Activated CD4-positive, alpha-beta T cell treated with anti-CD3 and anti-CD28 coated beads, Interleukin-2, amount 50 U/mL, for 1 hour (primary cell): ENCODE results near the gene SEPTIN10.

Experiments used
- DNase-seq: peaks from one replicate; pipeline ENCODE4 v3.0.0-alpha.2; 2020

SEPTIN10 gene

DNA sequence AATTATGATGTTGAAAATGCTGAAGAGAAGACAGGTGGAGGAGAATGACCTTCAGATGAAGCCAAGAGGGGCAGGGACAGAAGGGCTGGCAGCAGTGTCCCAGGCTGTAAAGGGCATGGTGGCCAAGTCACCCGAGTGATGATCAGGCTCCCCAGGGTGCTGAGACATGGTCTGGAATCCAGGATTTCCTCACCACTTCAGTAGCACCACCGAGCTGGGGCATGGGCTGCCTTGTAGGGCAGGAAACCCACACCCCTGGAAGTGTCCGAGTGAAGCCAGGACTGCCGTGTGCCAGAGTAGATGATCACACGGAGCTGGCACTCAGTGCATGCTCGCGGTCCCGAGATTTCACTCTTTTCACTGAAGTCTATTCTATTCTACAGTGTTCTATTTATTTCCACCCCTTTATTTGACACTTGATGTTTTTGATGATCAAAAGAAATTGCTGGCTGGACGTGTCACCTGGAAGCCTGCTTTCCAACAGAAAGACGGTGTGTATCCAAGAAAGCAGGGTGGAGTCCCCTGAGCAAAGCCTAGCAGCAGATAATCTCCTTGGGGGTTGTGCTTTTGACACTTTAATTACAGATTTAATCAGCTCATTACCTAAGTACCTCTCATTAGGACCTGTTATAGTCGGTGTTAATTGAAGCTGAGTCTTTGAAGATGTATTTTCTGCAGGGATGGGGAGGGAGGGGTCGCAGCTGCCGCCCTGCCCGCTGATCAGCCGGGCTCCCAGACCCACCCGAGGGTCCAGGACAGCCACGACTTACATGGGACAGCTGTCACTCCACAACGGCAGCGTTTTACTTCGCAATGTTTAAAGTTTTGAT lies 92.3 kb downstream of the SEPTIN10 start:
- no peak for DNase-seq

DNA sequence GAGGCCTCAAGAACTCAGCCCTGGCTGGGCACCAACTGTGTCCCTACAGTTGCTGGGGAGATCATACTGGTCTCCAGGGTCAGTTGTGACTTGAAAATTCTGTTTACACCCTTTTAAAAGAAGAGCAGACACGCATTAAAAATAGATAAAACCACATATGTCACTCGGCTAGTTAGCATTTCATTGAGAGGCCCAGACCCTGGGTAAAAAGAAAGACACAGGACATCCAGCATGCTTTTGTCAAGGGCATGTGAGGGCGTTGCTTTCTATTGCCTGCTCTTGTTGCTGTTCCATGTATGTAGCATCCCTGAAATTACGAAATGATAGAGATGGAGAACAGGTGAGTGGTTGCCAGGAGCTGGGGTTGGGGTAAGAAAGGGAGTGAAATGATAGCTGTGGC lies 94.3 kb downstream of the SEPTIN10 start:
- DNase-seq, result no peak

DNA sequence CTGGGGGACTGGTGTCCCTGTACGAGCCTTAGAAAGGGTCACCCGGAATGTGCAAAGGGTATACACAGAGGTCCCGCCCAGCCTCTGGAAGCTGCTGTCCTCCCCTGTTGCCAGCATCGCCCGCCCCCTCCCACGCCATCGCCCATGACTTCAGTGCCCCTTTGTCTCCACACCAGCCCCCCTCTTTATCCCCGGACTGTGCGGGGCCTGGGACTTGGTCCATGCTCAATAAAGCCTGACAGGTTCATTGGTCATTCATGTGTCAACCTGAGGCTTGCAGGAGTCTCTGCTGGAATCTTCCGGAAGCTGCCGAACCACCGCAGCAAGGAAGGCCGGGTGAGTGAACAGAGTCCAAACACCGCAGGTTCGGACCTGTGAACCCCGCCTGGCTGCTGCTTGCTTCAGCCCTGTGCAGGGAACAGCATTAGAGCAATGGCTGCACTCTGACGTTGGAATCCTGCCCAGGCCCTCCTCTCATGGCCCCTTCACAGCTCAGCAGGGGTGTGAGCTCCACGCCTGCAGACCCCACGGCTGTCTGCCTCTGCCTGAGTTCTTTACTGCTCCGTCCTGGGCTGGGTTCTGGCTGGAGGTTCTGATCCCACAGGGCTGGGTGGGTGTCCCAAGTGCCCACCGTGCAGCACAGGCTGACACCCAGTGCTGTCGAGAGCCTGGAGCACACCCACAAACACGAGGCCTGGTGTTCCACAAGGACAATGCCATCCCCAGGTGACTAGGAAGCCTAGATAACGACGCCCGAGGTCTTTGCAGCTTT lies 96.5 kb downstream of the SEPTIN10 start:
- DNase-seq, result no peak

GRCh38 chr2:109516445-109517117 lies 97.2 kb downstream of the SEPTIN10 start:
- no peak for DNase-seq

DNA sequence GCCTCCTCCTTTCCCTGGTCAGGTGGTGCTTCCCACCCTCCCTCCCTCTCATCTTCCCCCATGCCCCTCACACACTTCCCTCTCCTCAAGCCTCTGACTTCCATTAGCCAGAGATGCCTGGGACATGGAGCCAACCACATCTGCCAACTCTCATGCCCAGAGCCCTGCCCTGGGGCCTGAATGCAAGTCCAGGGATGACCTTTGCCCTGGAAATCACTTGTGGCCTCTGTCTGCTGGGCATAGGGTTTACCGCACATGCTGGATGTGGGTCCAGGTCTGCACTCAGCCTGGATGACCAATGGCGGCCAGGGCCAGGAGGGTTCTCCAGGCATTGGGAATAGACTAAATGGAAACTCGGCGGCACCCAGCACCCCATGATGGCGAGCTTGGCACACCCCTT lies 98.9 kb downstream of the SEPTIN10 start:
- no peak for DNase-seq

GRCh38 chr2:109513749-109514588 lies 99.8 kb downstream of the SEPTIN10 start:
- DNase-seq, result no peak

GRCh38 chr2:109513230-109513629 lies 100.5 kb downstream of the SEPTIN10 start:
- DNase-seq, result no peak

GRCh38 chr2:109512076-109512475 lies 101.7 kb downstream of the SEPTIN10 start:
- no peak for DNase-seq

GRCh38 chr2:109511168-109511567 lies 102.6 kb downstream of the SEPTIN10 start:
- DNase-seq, result no peak

GRCh38 chr2:109510136-109511028 lies 103.4 kb downstream of the SEPTIN10 start:
- DNase-seq, result peak; percentile 75

- DNase-seq, result no peak
These were observed 105.2 kb downstream of the SEPTIN10 start for GRCh38 chr2:109508556-109508955.

DNA sequence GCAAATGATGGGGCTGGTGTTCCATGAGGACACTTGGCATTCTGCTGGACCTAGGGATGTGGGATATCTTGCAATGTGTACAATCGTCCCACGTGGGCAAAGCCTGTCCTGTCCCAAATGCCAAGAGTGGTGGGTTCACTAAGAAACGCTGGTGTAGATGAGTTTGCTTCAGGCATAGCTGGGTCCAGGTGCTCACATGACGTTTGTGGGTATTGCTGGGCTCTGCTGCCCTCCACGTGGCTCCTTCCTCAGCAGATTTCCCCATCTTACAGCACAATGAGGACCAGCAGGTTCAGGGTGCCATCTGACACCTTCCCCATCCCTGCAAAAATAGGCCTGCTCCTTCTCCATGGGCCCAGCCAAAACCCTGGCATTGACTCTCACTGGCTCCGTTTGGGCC lies 105.9 kb downstream of the SEPTIN10 start:
- no peak for DNase-seq

GRCh38 chr2:109507217-109507616 lies 106.5 kb downstream of the SEPTIN10 start:
- DNase-seq, result no peak

DNA sequence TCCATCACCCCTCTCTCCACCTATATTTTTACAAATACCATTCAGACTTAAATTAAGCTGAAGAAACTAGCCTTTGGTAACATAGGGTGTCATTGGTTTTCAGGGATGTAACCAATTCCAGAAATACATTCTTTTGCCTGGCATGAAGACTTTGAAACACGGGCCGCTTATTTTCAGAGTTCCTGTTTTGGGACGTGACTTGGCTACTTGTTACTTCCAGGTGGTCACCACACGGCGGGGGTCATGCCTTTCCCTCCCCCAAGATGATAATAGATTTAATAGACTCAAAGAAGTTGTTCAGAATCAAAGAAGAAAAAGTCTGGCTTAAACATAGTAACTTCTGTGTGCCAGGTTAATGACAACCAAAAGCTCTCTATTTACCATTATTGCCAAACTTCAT lies 110.6 kb downstream of the SEPTIN10 start:
- no peak for DNase-seq

DNA sequence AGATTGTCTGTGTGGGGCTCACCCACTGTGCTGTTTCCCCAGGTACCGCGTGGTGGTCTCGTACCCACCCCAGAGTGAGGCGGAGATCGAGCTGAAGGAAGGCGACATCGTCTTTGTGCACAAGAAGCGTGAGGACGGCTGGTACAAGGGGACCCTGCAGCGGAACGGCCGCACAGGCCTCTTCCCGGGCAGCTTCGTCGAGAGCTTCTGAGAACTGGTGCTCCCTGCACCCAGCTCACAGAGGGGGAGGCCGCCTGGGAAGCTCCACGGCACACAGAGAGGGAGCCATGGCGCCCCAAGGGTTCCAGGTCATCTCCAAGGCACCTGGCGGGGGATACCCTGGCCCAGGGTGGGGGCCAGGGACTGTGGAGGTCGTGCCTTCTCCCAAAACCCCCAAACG lies 112.3 kb downstream of the SEPTIN10 start:
- no peak for DNase-seq

GRCh38 chr2:109500910-109501309 lies 112.9 kb downstream of the SEPTIN10 start:
- DNase-seq, result no peak

DNA sequence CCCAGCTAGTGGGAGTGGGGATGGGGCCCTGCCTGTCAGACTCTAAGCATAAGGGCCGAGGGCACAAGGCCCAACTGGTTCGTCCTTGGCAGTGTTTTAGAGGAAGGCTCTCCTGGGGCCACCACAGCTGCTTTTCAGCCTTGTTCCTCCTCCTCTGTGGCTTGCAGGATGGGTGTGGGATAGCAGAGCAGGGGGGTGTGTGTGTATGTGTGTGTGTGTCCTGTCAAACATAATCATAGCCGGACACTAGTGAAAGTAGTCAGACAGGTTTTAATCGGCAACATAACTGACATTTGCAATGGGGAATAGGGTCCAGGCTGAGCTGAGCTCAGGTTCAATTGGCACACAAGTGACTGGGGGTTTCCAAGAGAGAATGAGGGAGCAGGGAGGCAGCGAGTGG lies 114.2 kb downstream of the SEPTIN10 start:
- DNase-seq, result no peak

GRCh38 chr2:109498906-109499305 lies 114.9 kb downstream of the SEPTIN10 start:
- DNase-seq, result no peak

- no peak for DNase-seq
These were observed 115.6 kb downstream of the SEPTIN10 start for GRCh38 chr2:109497911-109498870.

DNA sequence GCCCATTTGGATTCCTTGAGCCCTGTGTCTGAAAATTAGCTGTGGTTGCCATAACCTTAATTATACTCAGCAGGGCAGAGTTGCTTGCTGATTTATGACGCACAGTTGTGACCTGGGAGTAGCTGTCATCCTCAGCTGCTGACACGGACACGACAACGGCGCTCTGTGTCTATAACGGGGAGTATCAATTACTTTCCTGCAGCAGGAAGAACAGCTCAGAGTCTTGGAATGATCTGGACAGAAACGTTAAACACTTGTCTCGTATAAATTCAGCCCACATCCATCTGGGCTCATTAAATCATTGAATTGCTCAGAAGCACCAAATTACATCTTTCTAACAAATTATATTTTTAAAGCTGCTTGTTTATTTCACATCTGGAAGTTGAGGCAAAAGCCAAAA lies 116.3 kb downstream of the SEPTIN10 start:
- no peak for DNase-seq
